Measurements from ENCODE around the gene C2orf49. TPM values are rescaled to one million over a fixed set of nuclear protein-coding genes. Genes with fewer than 3 reads are reported as not detected.

The C2orf49 gene
- total and polyA plus RNA-seq, 2 of the 8 experiments (the other 6 are each of a cell fraction or from before 2014, with no cell fraction given), result 5.6 to 19.9 TPM

DNA sequence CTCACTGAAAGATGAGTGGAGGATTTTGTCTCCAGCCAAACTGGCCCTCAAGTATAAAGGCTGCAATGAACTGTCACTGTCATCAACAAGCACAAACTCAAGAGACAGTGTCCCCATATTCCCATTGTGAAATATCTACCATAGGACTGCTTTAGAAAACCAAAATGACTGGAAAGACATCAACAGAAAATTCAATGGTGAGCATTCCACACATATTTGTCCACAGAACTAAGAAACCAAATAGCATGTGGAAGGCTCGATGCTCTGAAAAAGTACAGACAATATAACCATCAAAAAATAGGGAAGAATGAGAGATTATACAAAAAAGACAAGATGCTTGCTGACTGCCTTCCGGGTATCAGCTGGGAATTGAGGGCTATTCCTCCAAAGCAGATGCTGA is 45.4 kb upstream of the C2orf49 start:
- H3K9ac ChIP-seq (replicated peaks in 1 of 4; ENCODE audit: extremely low read depth in 1 of 4, low read depth in 3 of 4, low read length in 3 of 4), result no peak overlapping the region
- no peak overlapping the region for H4K5ac ChIP-seq (ENCODE audit: insufficient read length, low read depth, low read length)
- no peak for FAIRE-seq
- POLR2A ChIA-PET (ENCODE audit: partially characterized antibody), result no interaction called here
- no peak overlapping the region for H2AFZ ChIP-seq (ENCODE audit: low read length)
- H3K14ac ChIP-seq (ENCODE audit: insufficient read length), result no peak overlapping the region
- no peak for DNase-seq (ENCODE audit: low read depth in 1 of 2, low spot score in 2 of 2)
- H3K4ac ChIP-seq (replicated peaks; ENCODE audit: insufficient read length, low read depth, low read length), result no peak overlapping the region
- peaks cover 0 to 9% (median 1%) of the 10 kb centered on the region in 4 experiments; a peak in 4 of 8 replicates for H3K36me3 ChIP-seq (ENCODE audit: control insufficient read depth in 2 of 4, insufficient read depth in 4 of 4, low read length in 3 of 4)
- no peaks in the 10 kb centered on the region for H3K9me3 ChIP-seq (ENCODE audit: insufficient read depth in 2 of 2, low read depth in 1 of 2, low read length in 1 of 2)
- CTCF ChIA-PET (ENCODE audit: partially characterized antibody), result interaction anchor here (0.6 to 2.2 kb wide), 3 partner anchors 48 to 529 kb away, joined by 3 to 6 read pairs (median 3); no protein-coding TSS in a partner anchor
- no peak overlapping the region for H2BK15ac ChIP-seq (ENCODE audit: low read length)
- peaks cover 0 to 2% of the 10 kb centered on the region in 2 experiments for H4K20me1 ChIP-seq (replicated peaks in 1 of 2; ENCODE audit: control insufficient read depth in 1 of 2, insufficient read depth in 2 of 2, low read length in 2 of 2)
- H2BK5ac ChIP-seq (ENCODE audit: low read depth, low read length), result no peak overlapping the region
- 95% methylated on average over 2 of the region's 2 CpGs; no CpG with 5 or more reads in 1 of the 2 experiments for WGBS, 2 experiments (ENCODE audit: extremely low coverage in 1 of 2, insufficient coverage in 1 of 2, insufficient read length in 1 of 2, insufficient replicate concordance in 2 of 2, low coverage in 1 of 2, low lambda C conversion rate in 2 of 2, missing lambda C conversion rate in 1 of 2)
- no peak overlapping the region for H4K91ac ChIP-seq (replicated peaks; ENCODE audit: insufficient read length, low read length)
- no peak overlapping the region for H3K18ac ChIP-seq (ENCODE audit: extremely low read depth, low read length)
- no peak overlapping the region for H2BK12ac ChIP-seq (ENCODE audit: low read depth, low read length)
- no peaks in the 10 kb centered on the region for H3K79me1 ChIP-seq (ENCODE audit: low read depth, low read length)
- no peaks in the 10 kb centered on the region for H3K27me3 ChIP-seq (replicated peaks in 1 of 4; ENCODE audit: control insufficient read depth in 3 of 4, extremely low read depth in 1 of 4, insufficient read depth in 3 of 4, low read length in 3 of 4)
- no peak overlapping the region for H2BK20ac ChIP-seq (ENCODE audit: low read length)
- H3K79me2 ChIP-seq (ENCODE audit: control insufficient read depth in 1 of 2, insufficient read depth in 2 of 2, low read length in 2 of 2), result no peaks in the 10 kb centered on the region
- no peak overlapping the region for H3K23ac ChIP-seq (ENCODE audit: insufficient read length)
- no peak overlapping the region for H2AK5ac ChIP-seq (ENCODE audit: low read depth, low read length)
- H3K27ac ChIP-seq (ENCODE audit: low read depth, low read length), result no peak overlapping the region
- no peaks in the 10 kb centered on the region; the same call in 1 of the 2 replicates for H3K23me2 ChIP-seq (ENCODE audit: low read depth, low read length)
- no peaks in the 10 kb centered on the region for H3K4me1 ChIP-seq (replicated peaks in 1 of 4; ENCODE audit: control insufficient read depth in 3 of 4, insufficient read depth in 4 of 4, low read length in 3 of 4)
- no peak overlapping the region for H3K56ac ChIP-seq (replicated peaks; ENCODE audit: insufficient read length, low read depth, low read length)
- H3K4me2 ChIP-seq (ENCODE audit: insufficient read depth in 1 of 2, low read depth in 2 of 2, low read length in 2 of 2), result no peak overlapping the region
- H2BK120ac ChIP-seq (replicated peaks; ENCODE audit: low read depth, low read length), result no peak overlapping the region
- H4K8ac ChIP-seq (ENCODE audit: extremely low read depth, insufficient read depth, low read length), result no peak overlapping the region
- no peak overlapping the region for H3K4me3 ChIP-seq (ENCODE audit: extremely low read depth in 1 of 4, insufficient read depth in 2 of 4, low read depth in 3 of 4, low read length in 4 of 4)
- no peak for TF ChIP-seq YY1 (IDR thresholded peaks at IDR 0.05; ENCODE audit: low read depth, low read length)
- no peak for TF ChIP-seq BRCA1 (IDR thresholded peaks at IDR 0.05; ENCODE audit: low read depth, low read length)
- TF ChIP-seq, protein P1, sequence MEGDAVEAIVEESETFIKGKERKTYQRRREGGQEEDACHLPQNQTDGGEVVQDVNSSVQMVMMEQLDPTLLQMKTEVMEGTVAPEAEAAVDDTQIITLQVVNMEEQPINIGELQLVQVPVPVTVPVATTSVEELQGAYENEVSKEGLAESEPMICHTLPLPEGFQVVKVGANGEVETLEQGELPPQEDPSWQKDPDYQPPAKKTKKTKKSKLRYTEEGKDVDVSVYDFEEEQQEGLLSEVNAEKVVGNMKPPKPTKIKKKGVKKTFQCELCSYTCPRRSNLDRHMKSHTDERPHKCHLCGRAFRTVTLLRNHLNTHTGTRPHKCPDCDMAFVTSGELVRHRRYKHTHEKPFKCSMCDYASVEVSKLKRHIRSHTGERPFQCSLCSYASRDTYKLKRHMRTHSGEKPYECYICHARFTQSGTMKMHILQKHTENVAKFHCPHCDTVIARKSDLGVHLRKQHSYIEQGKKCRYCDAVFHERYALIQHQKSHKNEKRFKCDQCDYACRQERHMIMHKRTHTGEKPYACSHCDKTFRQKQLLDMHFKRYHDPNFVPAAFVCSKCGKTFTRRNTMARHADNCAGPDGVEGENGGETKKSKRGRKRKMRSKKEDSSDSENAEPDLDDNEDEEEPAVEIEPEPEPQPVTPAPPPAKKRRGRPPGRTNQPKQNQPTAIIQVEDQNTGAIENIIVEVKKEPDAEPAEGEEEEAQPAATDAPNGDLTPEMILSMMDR (IDR thresholded peaks at IDR 0.05; ENCODE audit: control extremely low read depth in 1 of 3, insufficient read depth in 1 of 3, low read depth in 1 of 3, low read length in 3 of 3), result no peak
- no peak for TF ChIP-seq JUND (IDR thresholded peaks at IDR 0.05; ENCODE audit: low read length)
- no peak for TF ChIP-seq GABPA (IDR thresholded peaks at IDR 0.05; ENCODE audit: borderline replicate concordance, insufficient read depth, low read length)
- TF ChIP-seq POU5F1 (IDR thresholded peaks at IDR 0.05; ENCODE audit: low read depth, low read length), result no peak
- TF ChIP-seq RFX5 (IDR thresholded peaks at IDR 0.05; ENCODE audit: borderline replicate concordance, low read depth, low read length), result no peak
- no peak for TF ChIP-seq SP4 (IDR thresholded peaks at IDR 0.05; ENCODE audit: low read length)
- no peak for TF ChIP-seq PHF8 (conservative IDR thresholded peaks at IDR 0.05; ENCODE audit: low read depth, low read length)
- TF ChIP-seq RAD21 (IDR thresholded peaks at IDR 0.05 in 1 of 2, conservative IDR thresholded peaks at IDR 0.05 in 1 of 2; ENCODE audit: low read depth in 2 of 2, low read length in 2 of 2), result no peak
- TF ChIP-seq TBP (IDR thresholded peaks at IDR 0.05; ENCODE audit: low read depth, low read length), result no peak
- no peak for TF ChIP-seq FOSL1 (IDR thresholded peaks at IDR 0.05; ENCODE audit: insufficient read depth, low read depth, low read length)

Data from H1 (cell line).